Upper lobe of left lung (tissue), 4 donors: ENCODE measurements around the gene CRYBA4.

ENCODE experiments used
- EP300 ChIP-seq, 4 donors: sonication (generic); formaldehyde crosslinking; IDR thresholded peaks; one replicate each; pipeline ENCODE4 v1.5.1; 2017; ENCODE audit warnings: antibody characterized with exemption in 4 of 4, control low read depth in 2 of 4
- POLR2A ChIP-seq, 4 donors: fragments of 450-650 bp; IDR thresholded peaks; one replicate each; pipeline ENCODE4 v1.5.1; 2016 to 2017; ENCODE audit warnings: antibody characterized with exemption in 4 of 4, mild to moderate bottlenecking in 2 of 4
- TF ChIP-seq, protein P1 (sequence below), 6 experiments: fragments of 450-650 bp in 4 of 6; fragments of 200-600 bp in 2 of 6; sonication (generic) in 2 of 6; IDR thresholded peaks; one replicate each; pipeline ENCODE4 v1.5.1; 2016 to 2019; ENCODE audit warnings: antibody characterized with exemption in 6 of 6

DNA sequence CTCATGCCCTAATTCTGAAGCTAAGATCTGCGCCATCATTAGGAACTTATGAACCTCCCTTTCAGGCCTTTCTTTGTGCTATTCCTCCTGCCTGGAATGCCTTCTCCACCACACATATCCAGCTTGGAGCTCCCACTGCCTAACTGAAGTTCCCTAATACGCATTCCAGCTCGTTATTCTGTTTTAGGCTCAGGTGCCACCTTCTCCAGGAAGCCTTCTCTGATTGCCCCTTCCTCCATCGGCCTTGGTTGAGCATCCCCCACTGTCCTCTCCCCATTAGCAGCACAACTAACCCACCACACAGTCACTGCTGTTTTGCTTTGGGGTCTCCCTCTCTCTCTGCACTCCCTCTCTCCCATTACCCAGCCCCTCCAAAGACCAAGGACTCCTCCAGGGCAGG is 9.1 kb upstream of the CRYBA4 start:
- TF ChIP-seq, protein P1, sequence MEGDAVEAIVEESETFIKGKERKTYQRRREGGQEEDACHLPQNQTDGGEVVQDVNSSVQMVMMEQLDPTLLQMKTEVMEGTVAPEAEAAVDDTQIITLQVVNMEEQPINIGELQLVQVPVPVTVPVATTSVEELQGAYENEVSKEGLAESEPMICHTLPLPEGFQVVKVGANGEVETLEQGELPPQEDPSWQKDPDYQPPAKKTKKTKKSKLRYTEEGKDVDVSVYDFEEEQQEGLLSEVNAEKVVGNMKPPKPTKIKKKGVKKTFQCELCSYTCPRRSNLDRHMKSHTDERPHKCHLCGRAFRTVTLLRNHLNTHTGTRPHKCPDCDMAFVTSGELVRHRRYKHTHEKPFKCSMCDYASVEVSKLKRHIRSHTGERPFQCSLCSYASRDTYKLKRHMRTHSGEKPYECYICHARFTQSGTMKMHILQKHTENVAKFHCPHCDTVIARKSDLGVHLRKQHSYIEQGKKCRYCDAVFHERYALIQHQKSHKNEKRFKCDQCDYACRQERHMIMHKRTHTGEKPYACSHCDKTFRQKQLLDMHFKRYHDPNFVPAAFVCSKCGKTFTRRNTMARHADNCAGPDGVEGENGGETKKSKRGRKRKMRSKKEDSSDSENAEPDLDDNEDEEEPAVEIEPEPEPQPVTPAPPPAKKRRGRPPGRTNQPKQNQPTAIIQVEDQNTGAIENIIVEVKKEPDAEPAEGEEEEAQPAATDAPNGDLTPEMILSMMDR (IDR thresholded peaks at IDR 0.05) = no peak
- TF ChIP-seq EP300 (IDR thresholded peaks at IDR 0.05) = no peak
- TF ChIP-seq POLR2A (IDR thresholded peaks at IDR 0.05) = no peak
